GM18861 (cell line): ENCODE data around the gene SERPINB10.
A peak's percentile ranks its signal among the peaks of the same experiment; 100 is the strongest.
"Not testable (repeated sequence)": the region's sequence is repeated elsewhere in the genome, so short reads cannot be mapped to it uniquely, and the experiment has no call there.

Experiments used
- ATAC-seq: cut with Tn5 transposase; IDR thresholded peaks from one replicate; pipeline ENCODE4 v1.9.1; 2021; ENCODE audit not compliant: unreplicated experiment

SERPINB10 gene

DNA sequence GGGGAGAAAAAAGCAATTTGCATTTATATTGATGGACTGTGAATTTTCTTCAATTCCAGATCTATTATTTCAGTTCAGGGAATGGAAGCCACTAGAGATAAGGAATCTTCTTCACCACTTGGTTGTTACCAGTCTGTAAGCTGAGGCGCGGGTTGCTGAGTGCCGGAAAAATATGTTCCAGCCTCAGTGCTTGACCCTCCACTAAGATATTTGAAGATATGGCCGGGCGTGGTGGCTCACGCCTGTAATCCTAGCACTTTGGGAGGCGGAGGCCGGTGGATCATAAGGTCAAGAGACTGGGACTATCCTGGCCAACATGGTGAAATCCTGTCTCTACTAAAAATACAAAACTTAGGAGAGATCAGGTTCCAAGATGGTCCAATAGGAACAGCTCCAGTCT, 32.2 kb downstream of the SERPINB10 start:
- ATAC-seq: no peak

DNA sequence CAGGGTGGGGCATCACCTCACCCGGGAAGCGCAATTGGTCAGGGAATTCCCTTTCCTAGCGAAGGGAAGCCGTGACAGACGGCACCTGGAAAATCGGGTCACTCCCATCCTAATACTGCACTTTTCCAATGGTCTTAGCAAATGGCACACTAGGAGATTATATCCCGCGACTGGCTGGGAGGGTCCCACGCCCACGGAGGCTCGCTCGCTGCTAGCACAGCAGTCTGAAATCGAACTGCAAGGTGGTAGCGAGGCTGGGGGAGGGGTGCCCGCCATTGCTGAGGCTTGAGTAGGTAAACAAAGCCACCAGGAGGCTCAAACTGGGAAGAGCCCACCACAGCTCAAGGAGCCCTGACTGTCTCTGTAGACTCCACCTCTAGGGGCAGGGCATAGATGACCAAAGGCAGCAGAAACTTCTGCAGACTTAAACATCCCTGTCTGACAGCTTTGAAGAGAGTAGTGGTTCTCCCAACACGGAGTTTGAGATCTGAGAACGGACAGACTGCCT, 32.8 kb downstream of the SERPINB10 start:
- not testable (repeated sequence) for ATAC-seq

- no peak for ATAC-seq
Observed at GRCh38 chr18:63947051-63947790, 39.5 kb downstream of the SERPINB10 start.

DNA sequence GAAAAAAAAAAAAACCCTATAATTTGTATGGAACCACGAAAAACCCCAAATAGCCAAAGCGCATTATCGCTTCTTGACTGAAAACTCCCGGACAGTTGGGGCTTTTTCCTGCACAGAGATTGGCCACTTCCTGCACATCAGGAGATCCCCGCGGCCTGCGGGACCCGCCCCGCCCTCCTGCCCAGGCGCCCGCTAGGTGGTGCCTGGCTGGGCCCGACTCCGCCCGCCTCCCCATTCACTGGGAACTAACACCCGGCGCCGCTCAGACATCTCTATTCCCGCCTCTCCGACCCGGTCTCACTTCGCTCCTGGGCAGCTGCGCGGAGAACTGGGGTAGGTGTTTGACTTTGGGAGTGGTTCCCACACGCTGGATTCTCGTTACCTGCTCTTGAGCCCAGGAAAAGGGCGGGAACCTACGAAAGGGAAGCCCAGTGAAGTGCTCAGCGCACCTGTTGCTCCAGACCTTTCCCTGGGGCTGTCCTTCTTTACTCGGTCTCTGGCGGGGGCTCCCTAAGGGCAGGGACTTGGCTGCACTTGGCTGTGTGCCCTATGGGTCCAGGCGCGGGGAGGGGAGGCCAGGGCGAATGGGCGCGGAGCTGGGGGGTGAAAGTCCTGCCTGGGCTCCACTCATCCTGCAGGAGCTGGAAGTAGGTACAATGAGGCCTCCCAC, 41.4 kb downstream of the SERPINB10 start, which contains the start of gene HMSD:
HMSD (plus strand) TSS at position 234 of the 670 bp plus-strand sequence. CDS start 4,155 bp downstream, outside the sequence.
- peak; percentile 70 for ATAC-seq

GRCh38 chr18:63951302-63951705, 43.5 kb downstream of the SERPINB10 start:
- peak; percentile 58 for ATAC-seq

DNA sequence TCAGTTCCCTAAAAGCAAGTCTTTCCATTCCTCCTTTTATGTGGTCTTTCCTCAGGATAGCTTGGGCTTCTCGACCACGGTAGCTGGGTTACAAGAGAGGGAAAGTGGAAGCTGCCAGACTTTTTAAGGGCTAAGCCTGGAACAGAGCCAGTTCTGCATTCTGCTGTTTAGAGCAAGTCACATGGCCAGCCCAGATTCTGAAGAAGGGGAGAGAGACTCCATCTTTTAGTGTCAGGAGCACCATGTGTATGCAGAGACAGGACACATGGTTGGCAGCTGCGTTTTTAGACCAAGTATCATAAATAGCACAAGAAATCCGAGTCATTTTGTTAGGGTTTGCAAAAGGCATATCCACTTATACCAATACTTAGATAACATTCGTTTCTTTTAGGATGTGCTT, 46.1 kb downstream of the SERPINB10 start:
- ATAC-seq: no peak

GRCh38 chr18:63956755-63957154, 49.0 kb downstream of the SERPINB10 start:
- no peak for ATAC-seq

DNA sequence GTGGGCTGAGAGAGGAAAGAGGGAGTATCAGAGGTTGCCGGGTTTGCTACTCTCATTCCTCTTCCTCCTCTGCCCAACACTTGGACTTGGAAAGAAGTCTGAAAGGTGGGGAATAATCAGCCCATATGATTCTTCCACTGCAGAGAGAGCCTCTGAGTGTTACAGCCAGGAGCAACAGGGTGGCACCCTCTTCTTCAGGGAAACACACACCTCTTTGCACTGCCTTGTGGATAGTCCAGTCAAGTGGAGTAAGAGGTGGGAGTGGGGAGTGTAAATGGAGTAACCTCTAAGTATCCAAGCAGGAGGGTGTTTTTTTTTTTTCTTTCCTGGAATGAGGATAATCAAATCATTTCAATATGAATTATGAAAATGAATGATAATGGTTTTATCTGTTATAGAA, 53.1 kb downstream of the SERPINB10 start:
- no peak for ATAC-seq

DNA sequence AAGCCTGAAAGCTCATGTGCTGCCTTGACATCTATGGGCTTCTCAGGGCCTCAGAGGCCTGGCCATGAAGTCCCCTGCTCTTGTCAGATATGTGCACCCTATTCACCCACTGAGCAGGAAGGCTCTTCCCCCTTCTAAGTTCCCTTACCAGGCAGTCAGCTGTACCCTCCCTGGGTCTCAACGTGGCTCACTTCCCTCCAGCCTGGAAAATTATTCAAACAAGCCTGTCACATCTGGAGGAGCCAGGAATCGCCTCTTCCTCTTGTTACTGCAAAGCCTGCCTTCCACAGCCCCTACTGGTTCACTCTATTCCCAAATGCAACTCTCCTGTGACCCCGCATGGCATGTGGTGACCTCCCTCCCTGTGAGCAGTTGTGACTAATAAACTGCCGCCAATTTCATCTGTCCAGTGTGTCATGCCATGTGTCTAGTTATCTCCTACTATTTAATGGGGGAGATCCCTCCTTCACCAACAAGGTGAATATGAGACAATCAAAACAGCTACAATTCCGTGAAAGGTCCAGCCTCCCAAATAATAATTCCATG, 53.8 kb downstream of the SERPINB10 start:
- ATAC-seq: no peak

DNA sequence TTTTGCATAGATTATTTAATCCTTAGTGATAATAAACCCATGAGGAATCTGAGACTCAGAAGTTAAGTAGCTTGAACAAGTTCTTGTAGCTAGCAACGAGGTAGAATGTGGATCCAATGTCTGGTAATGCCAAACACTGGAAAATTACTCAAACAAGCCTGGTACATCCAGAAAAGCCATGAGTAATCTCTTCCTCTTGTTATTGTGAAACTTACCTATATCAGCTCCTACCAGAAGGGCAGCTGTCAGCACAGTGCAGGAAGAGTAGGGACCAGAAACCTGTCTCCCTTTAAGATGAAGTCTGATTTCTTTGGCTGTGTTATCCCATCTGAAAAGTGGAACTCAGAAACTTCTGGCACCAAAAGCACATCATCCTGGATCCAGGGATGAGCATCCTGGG, 54.4 kb downstream of the SERPINB10 start:
- ATAC-seq: no peak

GRCh38 chr18:63963615-63964256, 56.0 kb downstream of the SERPINB10 start:
- ATAC-seq: peak; percentile 85

DNA sequence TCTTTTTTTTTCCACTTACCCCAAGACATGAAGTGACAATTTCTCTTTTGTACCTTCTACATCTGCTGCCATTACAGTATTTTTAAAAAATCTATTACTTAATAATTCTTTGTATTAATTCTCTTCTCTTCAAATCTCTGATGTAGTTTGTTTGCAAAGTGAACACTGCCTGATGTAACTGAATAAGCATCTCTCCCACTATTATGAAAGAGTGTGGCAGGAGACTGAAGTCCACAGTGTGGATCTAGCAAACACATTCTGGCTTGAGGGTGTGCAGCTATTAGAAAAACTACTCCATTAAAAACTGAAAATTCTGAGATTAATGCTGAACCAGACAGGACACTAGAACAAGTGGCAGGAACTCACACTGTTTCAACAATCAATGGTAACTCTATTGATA, 57.1 kb downstream of the SERPINB10 start:
- no peak for ATAC-seq

GRCh38 chr18:63965716-63966330, 58.1 kb downstream of the SERPINB10 start:
- no peak for ATAC-seq

- peak; percentile 83 for ATAC-seq
Observed at GRCh38 chr18:63969942-63970808, 62.4 kb downstream of the SERPINB10 start, which contains the start of gene SERPINB8. SERPINB8 (plus strand) TSS chr18:63970081; CDS start chr18:63978309, 8,228 bp downstream.

DNA sequence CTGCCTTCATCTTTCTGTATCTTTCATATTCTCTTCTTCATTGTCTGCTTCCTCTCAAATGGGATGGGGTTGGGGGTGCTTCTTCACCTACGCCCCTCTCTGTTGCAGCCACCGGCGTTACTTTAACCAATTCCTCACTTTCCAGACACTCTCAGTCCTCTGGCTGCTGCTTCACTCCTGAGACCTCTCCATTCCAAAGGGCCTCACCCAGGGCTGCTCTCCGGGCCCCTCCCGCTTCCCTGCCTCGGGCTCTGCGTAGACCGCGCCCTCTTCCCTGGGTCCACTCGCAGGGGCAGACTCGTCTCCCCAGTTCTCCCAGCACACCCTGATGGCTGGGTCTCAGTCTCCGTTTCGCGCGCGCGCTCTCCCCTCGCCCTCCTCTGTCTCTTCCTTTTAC, 63.0 kb downstream of the SERPINB10 start:
- ATAC-seq: no peak

GRCh38 chr18:63971320-63972001, 63.7 kb downstream of the SERPINB10 start:
- no peak for ATAC-seq

- no peak for ATAC-seq
Observed at GRCh38 chr18:63972002-63972376, 64.2 kb downstream of the SERPINB10 start.

DNA sequence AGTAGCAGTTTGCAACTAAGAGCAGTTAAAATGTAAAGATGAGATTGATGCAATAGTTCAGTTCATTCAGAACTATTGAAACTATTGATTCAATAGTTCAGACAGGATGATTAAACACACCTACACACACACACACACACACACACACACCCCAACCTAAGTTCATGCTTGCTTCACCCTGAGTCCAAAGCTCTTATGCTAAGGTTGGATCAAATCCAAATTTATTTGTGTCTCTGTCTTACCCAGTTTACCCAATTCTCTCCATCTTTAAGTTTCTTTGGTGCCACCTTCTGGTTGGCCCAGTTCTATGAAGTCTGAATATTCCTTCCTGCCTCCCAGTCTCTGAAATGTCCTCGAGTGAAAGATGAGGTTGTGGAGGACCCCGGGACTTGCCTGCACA, 67.2 kb downstream of the SERPINB10 start:
- ATAC-seq: no peak

GRCh38 chr18:63975628-63976027, 67.9 kb downstream of the SERPINB10 start:
- ATAC-seq: no peak
